ENCODE data around the gene SLC44A3.

Gene SLC44A3

DNA sequence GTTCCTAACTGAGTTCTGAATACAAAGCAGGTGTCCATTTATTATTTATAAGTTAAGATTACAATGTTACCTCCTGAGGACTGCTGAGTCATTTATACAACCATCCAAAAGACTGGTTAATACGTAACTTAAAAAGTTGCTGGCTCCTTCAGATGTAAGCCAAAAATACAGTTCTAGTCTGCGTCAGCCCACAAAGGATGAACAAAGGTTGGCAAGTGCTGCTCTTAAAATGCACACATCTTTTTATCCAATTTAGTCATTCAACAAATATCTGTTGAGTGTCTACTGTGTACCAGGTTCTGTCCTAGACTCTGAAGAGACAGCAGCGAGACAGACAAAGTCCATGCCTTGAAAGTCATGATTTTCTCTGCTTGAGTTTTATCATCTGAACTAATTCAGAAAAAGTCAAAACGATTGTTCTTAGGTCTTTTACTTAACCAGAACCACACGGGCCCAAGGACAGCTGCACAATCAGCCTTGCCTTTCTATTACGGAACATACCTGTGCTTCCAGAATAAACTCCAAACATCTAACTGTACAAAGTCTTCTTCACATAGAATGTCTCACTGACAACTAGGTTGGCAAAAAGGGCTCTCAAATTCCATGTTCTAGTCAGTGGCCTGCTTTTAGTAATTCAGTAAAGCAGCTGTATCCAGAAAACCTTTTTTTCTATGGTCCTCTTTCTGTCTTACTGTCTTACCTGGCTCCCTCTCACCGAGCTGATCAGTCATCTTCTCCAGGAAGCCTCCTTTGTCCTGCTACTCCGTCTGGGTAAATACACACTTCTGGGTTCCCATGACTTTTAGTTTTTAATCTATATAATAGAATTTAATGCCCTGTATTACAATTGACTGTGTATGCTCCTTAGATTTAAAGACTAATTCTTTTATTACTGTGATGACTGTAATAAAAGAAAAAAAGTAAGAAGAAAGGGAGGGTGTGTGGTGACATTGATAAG is 122.3 kb downstream of the SLC44A3 start:
- Mint-ChIP-seq H3K27ac (no peak overlapping the region), H3K9me3 (no peaks in the 10 kb centered on the region), H3K27me3 (peaks cover 20% of the 10 kb centered on the region), H3K4me1 (no peaks in the 10 kb centered on the region), H3K36me3 (no peaks in the 10 kb centered on the region), H3K4me3 (no peak overlapping the region)
- CTCF ChIA-PET = no interaction called here
- no peak for DNase-seq
